Trophoblast cell (in vitro differentiated cells and primary cell): ENCODE results near the gene PDE4B.
"Not testable (repeated sequence)": the region's sequence is repeated elsewhere in the genome, so short reads cannot be mapped to it uniquely, and the experiment has no call there.

Experiments used
- DNase-seq, 2 donors: peaks; one replicate each; pipeline ENCODE4 v3.0.0-alpha.2; 2016
- H2AFZ ChIP-seq: 2 replicates; pipeline ENCODE4 v1.6.1; 2013; ENCODE audit warnings: low read length, moderate library complexity, mild to moderate bottlenecking; ENCODE audit not compliant: insufficient read depth, poor library complexity
- H2AK5ac ChIP-seq: 2 replicates; pipeline ENCODE4 v1.6.1; 2013; ENCODE audit warnings: mild to moderate bottlenecking, low read length
- H2BK120ac ChIP-seq: 2 replicates; pipeline ENCODE4 v1.6.1; 2013; ENCODE audit warnings: low read length, mild to moderate bottlenecking, moderate library complexity; ENCODE audit not compliant: insufficient read depth, poor library complexity
- H2BK12ac ChIP-seq: 2 replicates; pipeline ENCODE4 v1.6.1; 2013; ENCODE audit warnings: mild to moderate bottlenecking, low read length, moderate library complexity
- H2BK5ac ChIP-seq: 2 replicates; pipeline ENCODE4 v1.6.1; 2013; ENCODE audit warnings: low read length, low read depth, moderate library complexity, mild to moderate bottlenecking; ENCODE audit not compliant: poor library complexity
- H3K14ac ChIP-seq: 2 replicates; pipeline ENCODE4 v1.6.1; 2013; ENCODE audit warnings: mild to moderate bottlenecking, low read length
- H3K18ac ChIP-seq: 2 replicates; pipeline ENCODE4 v1.6.1; 2013; ENCODE audit warnings: mild to moderate bottlenecking, low read length
- H3K23ac ChIP-seq: 2 replicates; pipeline ENCODE4 v1.6.1; 2013; ENCODE audit warnings: low read length
- H3K27ac ChIP-seq: 2 replicates; pipeline ENCODE4 v1.5.1; 2013; ENCODE audit warnings: low read depth, mild to moderate bottlenecking, inconsistent platforms, low read length, moderate library complexity
- H3K27me3 ChIP-seq: 2 replicates; pipeline ENCODE4 v1.6.1; 2013; ENCODE audit warnings: inconsistent platforms, mild to moderate bottlenecking, low read length, moderate library complexity; ENCODE audit not compliant: insufficient read depth
- H3K36me3 ChIP-seq, 2 experiments: 1 replicate in 1 of 2; 2 replicates in 1 of 2; pipeline ENCODE4 v1.6.1; 2013; ENCODE audit warnings: low read length in 2 of 2, mild to moderate bottlenecking in 2 of 2, moderate library complexity in 1 of 2; ENCODE audit not compliant: insufficient read depth in 2 of 2, control insufficient read depth in 1 of 2
- H3K4ac ChIP-seq: 2 replicates; pipeline ENCODE4 v1.6.1; 2013; ENCODE audit warnings: low read depth, mild to moderate bottlenecking, low read length, moderate library complexity
- H3K4me1 ChIP-seq, 2 experiments: 1 replicate in 1 of 2; 2 replicates in 1 of 2; pipeline ENCODE4 v1.6.1; 2013; ENCODE audit warnings: low read length in 2 of 2, mild to moderate bottlenecking in 2 of 2, moderate library complexity in 1 of 2; ENCODE audit not compliant: insufficient read depth in 2 of 2, control insufficient read depth in 1 of 2
- H3K4me2 ChIP-seq: 2 replicates; pipeline ENCODE4 v1.6.1; 2013; ENCODE audit warnings: inconsistent platforms, mild to moderate bottlenecking, low read length, moderate library complexity
- H3K4me3 ChIP-seq: 2 replicates; pipeline ENCODE4 v1.5.1; 2013; ENCODE audit warnings: mild to moderate bottlenecking, low read depth, low read length, inconsistent platforms
- H3K79me1 ChIP-seq: one replicate; pipeline ENCODE4 v1.6.1; 2013; ENCODE audit warnings: low read length
- H3K79me2 ChIP-seq: 2 replicates; pipeline ENCODE4 v1.6.1; 2013; ENCODE audit warnings: low read length, mild to moderate bottlenecking; ENCODE audit not compliant: control insufficient read depth, insufficient read depth, poor library complexity
- H3K9ac ChIP-seq: 2 replicates; pipeline ENCODE4 v1.6.1; 2013; ENCODE audit warnings: mild to moderate bottlenecking, low read length
- H3K9me3 ChIP-seq: 2 replicates; pipeline ENCODE4 v1.6.1; 2013; ENCODE audit warnings: low read depth, mild to moderate bottlenecking, control low read depth, inconsistent platforms, low read length; ENCODE audit not compliant: insufficient read depth
- H4K12ac ChIP-seq: 2 replicates; pipeline ENCODE4 v1.6.1; 2013; ENCODE audit warnings: low read depth, mild to moderate bottlenecking, low read length, moderate library complexity
- H4K8ac ChIP-seq: 2 replicates; pipeline ENCODE4 v1.6.1; 2013; ENCODE audit warnings: low read depth, mild to moderate bottlenecking, low read length, moderate library complexity
- H4K91ac ChIP-seq: one replicate; pipeline ENCODE4 v1.6.1; 2013; ENCODE audit warnings: low read depth, mild to moderate bottlenecking, low read length, moderate library complexity
- WGBS: extraction: QIAGEN DNeasy Blood & Tissue Kit; methylation state at CpG from one replicate; pipeline ENCODE4 v1.1.7; 2013; ENCODE audit warnings: missing lambda C conversion rate; ENCODE audit not compliant: insufficient read length, insufficient coverage; ENCODE audit errors: extremely low coverage; 5-methylcytosine and 5-hydroxymethylcytosine counted together

PDE4B gene

GRCh38 chr1:66415866-66416265, 623.2 kb downstream of the PDE4B start:
- WGBS, result no CpG with 5 or more reads among the region's 1 CpG
- H3K27me3 ChIP-seq, result no peaks in the 10 kb centered on the region
- no peaks in the 10 kb centered on the region for H3K79me1 ChIP-seq

GRCh38 chr1:66416295-66416694, 623.6 kb downstream of the PDE4B start:
- H3K4me3 ChIP-seq, result no peak overlapping the region
- no peaks in the 10 kb centered on the region for H3K36me3 ChIP-seq
- H2BK12ac ChIP-seq, result no peak overlapping the region
- no peak overlapping the region for H4K12ac ChIP-seq
- H3K4me2 ChIP-seq, result no peak overlapping the region
- no peak overlapping the region for H3K23ac ChIP-seq
- H3K27me3 ChIP-seq, result no peaks in the 10 kb centered on the region
- H2BK120ac ChIP-seq, result no peak overlapping the region
- no peak overlapping the region for H2AFZ ChIP-seq
- H4K91ac ChIP-seq, result no peak overlapping the region
- no peak overlapping the region for H3K9ac ChIP-seq
- H3K4ac ChIP-seq, result no peak overlapping the region
- no peak overlapping the region for H2AK5ac ChIP-seq
- no peak overlapping the region for H3K18ac ChIP-seq
- peaks cover 0 to 2% of the 10 kb centered on the region in 2 experiments for H3K4me1 ChIP-seq
- no peak overlapping the region for H3K27ac ChIP-seq
- H3K9me3 ChIP-seq, result no peaks in the 10 kb centered on the region
- DNase-seq, result peak; percentile 46 to 84
- no peak overlapping the region for H3K14ac ChIP-seq
- H2BK5ac ChIP-seq, result no peak overlapping the region
- H3K79me1 ChIP-seq, result no peaks in the 10 kb centered on the region
- no peak overlapping the region for H4K8ac ChIP-seq
- no peaks in the 10 kb centered on the region for H3K79me2 ChIP-seq
- WGBS, result no CpG with 5 or more reads among the region's 3 CpGs

More at GRCh38 chr1:66415866-66416265, 623.2 kb downstream of the PDE4B start:
- no peak overlapping the region for H4K91ac ChIP-seq
- no peak overlapping the region for H2BK5ac ChIP-seq
- no peak overlapping the region for H3K4me3 ChIP-seq
- no peaks in the 10 kb centered on the region for H3K79me2 ChIP-seq
- H2AFZ ChIP-seq, result no peak overlapping the region
- no peak overlapping the region for H2AK5ac ChIP-seq
- no peak overlapping the region for H3K27ac ChIP-seq
- H3K9ac ChIP-seq, result no peak overlapping the region
- H3K14ac ChIP-seq, result no peak overlapping the region
- no peak overlapping the region for H2BK12ac ChIP-seq
- no peaks in the 10 kb centered on the region for H3K9me3 ChIP-seq
- no peak overlapping the region for H4K8ac ChIP-seq
- peaks cover 0 to 2% of the 10 kb centered on the region in 2 experiments for H3K4me1 ChIP-seq
- no peak overlapping the region for H2BK120ac ChIP-seq
- no peak overlapping the region for H3K4ac ChIP-seq
- H3K18ac ChIP-seq, result no peak overlapping the region
- no peak overlapping the region for H4K12ac ChIP-seq
- H3K23ac ChIP-seq, result no peak overlapping the region
- no peaks in the 10 kb centered on the region for H3K36me3 ChIP-seq
- no peak overlapping the region for H3K4me2 ChIP-seq
- peak in 1 of 2 donors; percentile 56 for DNase-seq

- H3K23ac ChIP-seq, result no peak overlapping the region
- H3K27me3 ChIP-seq, result no peaks in the 10 kb centered on the region
- H3K27ac ChIP-seq, result no peak overlapping the region
- H3K4me1 ChIP-seq, result no peaks in the 10 kb centered on the region
- no peak overlapping the region for H4K12ac ChIP-seq
- H3K36me3 ChIP-seq, result no peaks in the 10 kb centered on the region
- H2BK5ac ChIP-seq, result no peak overlapping the region
- H2BK12ac ChIP-seq, result no peak overlapping the region
- no peak overlapping the region for H2AFZ ChIP-seq
- no peaks in the 10 kb centered on the region for H3K79me2 ChIP-seq
- peak; percentile 65 to 72 for DNase-seq
- H3K9me3 ChIP-seq, result no peaks in the 10 kb centered on the region
- no peaks in the 10 kb centered on the region for H3K79me1 ChIP-seq
- no peak overlapping the region for H4K91ac ChIP-seq
- no peak overlapping the region for H3K14ac ChIP-seq
- WGBS, result no CpG with 5 or more reads among the region's 1 CpG
- no peak overlapping the region for H2AK5ac ChIP-seq
- H3K4me2 ChIP-seq, result no peak overlapping the region
- H2BK120ac ChIP-seq, result no peak overlapping the region
- no peak overlapping the region for H3K9ac ChIP-seq
- no peak overlapping the region for H3K4ac ChIP-seq
- H3K4me3 ChIP-seq, result no peak overlapping the region
- no peak overlapping the region for H3K18ac ChIP-seq
- no peak overlapping the region for H4K8ac ChIP-seq
Observed at GRCh38 chr1:66418021-66418420, 625.3 kb downstream of the PDE4B start.

GRCh38 chr1:66420171-66420570, 627.5 kb downstream of the PDE4B start:
- not testable (repeated sequence) for H3K9me3 ChIP-seq, H3K36me3 ChIP-seq, H2BK12ac ChIP-seq, H4K8ac ChIP-seq, H3K4me1 ChIP-seq, DNase-seq, H3K79me1 ChIP-seq, H2AFZ ChIP-seq, H3K79me2 ChIP-seq, H3K27ac ChIP-seq, H3K4ac ChIP-seq, H3K14ac ChIP-seq, H2AK5ac ChIP-seq, H2BK120ac ChIP-seq, H3K4me3 ChIP-seq, H3K27me3 ChIP-seq, H3K23ac ChIP-seq, H3K4me2 ChIP-seq, H4K12ac ChIP-seq, H4K91ac ChIP-seq, H3K18ac ChIP-seq, H3K9ac ChIP-seq, H2BK5ac ChIP-seq
- WGBS, result no CpG with 5 or more reads among the region's 3 CpGs
